ENCODE measurements around the gene PCMTD2.
"Not testable (repeated sequence)": the region's sequence is repeated elsewhere in the genome, so short reads cannot be mapped to it uniquely, and the experiment has no call there.

Gene PCMTD2

DNA sequence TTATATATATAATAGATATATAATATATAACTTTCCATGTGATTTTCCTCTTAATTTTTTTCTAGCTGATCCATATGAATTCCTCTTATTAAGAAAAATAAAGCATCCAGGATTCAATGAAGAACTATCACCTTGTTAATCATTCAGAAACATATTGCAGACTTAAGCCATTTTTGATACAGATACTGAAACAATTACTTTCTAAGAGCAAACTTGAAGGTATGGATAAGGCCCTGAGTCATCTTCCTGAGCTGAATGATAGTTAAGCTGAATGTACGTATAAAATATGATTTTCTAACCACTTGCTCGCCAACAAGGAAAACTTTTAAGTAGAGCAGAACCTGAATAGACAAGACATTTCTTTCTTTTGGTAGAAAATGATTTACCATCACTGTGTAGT, 47.5 kb downstream of the PCMTD2 start:
- not testable (repeated sequence) for DNase-seq

GRCh38 chr20:64313761-64314160, 58.2 kb downstream of the PCMTD2 start:
- DNase-seq: not testable (repeated sequence)

- not testable (repeated sequence) for DNase-seq
Observed at GRCh38 chr20:64315381-64315780, 59.8 kb downstream of the PCMTD2 start.

- not testable (repeated sequence) for DNase-seq
Observed at GRCh38 chr20:64315884-64316283, 60.3 kb downstream of the PCMTD2 start.

- DNase-seq: not testable (repeated sequence)
Observed at GRCh38 chr20:64316415-64317083, 61.0 kb downstream of the PCMTD2 start.

DNA sequence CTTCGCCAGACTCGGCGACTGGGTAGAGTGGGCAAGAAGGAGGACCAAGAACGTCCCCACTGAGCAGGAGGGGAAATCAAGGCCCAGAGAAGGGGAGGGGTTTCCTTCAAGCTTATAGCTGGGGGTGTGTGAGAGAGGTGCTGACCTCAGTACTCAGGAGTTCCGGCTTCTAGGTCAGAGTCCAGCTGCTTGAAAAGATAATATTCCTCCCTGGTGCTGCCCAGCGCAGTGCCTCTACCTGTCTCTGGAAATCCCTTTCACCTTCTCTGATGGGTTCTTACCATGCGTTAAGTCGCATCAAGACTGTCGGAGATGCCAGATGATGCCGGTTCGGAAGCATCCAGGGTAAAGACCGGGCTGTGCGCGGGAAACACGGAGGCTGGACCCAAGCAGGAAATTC, 61.8 kb downstream of the PCMTD2 start:
- DNase-seq: not testable (repeated sequence)

GRCh38 chr20:64318056-64318455, 62.5 kb downstream of the PCMTD2 start:
- DNase-seq: not testable (repeated sequence)

GRCh38 chr20:64322031-64322789, 66.7 kb downstream of the PCMTD2 start:
- not testable (repeated sequence) for DNase-seq

Data from fibroblast of skin of scalp (primary cell).